ENCODE data around the gene MIA.
"Not testable (repeated sequence)": the region's sequence is repeated elsewhere in the genome, so short reads cannot be mapped to it uniquely, and the experiment has no call there.

MIA gene

DNA sequence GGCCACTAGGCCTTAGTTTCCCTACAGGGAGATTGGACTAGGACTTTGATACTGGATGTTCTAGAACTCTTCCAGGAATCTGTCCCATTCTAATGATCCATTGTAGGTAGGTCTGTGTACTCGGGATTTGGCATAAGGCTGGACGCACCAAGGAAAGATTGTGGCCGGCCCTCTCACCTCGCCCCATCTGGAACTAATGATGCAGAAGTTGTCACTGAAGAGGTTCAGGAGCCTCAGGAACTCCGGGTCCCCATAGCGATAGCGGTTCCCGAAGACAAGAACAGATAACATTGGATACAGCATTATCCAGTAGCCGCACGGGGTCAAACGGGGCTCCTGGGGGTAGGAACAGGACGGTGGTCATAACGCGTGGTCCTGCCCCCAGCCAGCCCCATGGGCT, 34.8 kb downstream of the MIA start:
- no peak overlapping the region for H3K27ac ChIP-seq
- H3K27me3 ChIP-seq (replicated peaks), result no peaks in the 10 kb centered on the region
- no peak for DNase-seq
- H3K36me3 ChIP-seq (replicated peaks), result peaks cover 34% of the 10 kb centered on the region
- TF ChIP-seq, protein P1, sequence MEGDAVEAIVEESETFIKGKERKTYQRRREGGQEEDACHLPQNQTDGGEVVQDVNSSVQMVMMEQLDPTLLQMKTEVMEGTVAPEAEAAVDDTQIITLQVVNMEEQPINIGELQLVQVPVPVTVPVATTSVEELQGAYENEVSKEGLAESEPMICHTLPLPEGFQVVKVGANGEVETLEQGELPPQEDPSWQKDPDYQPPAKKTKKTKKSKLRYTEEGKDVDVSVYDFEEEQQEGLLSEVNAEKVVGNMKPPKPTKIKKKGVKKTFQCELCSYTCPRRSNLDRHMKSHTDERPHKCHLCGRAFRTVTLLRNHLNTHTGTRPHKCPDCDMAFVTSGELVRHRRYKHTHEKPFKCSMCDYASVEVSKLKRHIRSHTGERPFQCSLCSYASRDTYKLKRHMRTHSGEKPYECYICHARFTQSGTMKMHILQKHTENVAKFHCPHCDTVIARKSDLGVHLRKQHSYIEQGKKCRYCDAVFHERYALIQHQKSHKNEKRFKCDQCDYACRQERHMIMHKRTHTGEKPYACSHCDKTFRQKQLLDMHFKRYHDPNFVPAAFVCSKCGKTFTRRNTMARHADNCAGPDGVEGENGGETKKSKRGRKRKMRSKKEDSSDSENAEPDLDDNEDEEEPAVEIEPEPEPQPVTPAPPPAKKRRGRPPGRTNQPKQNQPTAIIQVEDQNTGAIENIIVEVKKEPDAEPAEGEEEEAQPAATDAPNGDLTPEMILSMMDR (IDR thresholded peaks at IDR 0.05; ENCODE audit: low read depth, low read length, missing control alignments), result no peak
- H3K4me3 ChIP-seq (ENCODE audit: low read depth, low read length), result no peak overlapping the region
- in situ Hi-C loops (cut with HindIII; ENCODE audit: low pct_ligation_motif_present, low sequenced_read_pairs), result no loop called here

DNA sequence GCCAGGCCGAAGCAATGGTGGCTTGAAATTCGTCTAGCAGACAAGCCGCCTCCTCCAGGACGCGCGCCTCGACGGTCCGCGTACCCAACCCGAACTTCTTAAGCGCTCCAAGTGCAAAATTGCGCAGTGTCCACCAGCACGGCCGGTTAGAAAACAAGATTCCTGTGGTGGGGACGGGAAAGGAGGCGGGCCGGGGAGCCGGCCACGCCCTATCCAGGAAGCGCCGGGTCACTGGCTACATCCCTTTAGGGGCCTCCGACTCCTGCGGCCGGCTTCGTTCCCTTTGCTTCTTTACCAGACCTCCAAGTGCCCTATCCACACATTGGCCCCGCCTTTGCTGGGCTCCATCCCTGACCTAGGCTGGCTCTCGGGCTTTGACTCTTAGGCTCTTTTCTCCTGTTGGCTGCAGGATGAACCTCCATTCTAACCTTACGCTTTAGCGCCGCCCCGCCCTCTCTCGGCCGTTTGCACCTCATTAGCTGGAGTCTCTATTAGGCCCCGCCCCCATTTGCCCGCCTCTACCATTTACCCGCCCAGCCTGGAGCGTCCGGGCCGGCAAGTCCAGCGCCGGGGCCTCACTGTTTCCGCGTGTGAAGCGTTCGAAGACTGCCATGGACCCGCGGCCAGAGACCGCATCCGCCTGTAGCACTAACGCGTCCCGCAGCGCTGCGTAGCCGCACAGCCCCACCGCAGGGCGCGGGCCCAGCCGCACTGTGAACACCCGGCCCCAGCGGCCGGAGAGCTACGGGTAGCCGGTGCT, 35.5 kb downstream of the MIA start:
- Histone ChIP-seq H3K36me3 (replicated peaks) (peaks cover 29% of the 10 kb centered on the region), H3K4me3 (ENCODE audit: low read depth, low read length) (peak overlapping the region; percentile 54)
- peak; percentile 69 for DNase-seq
- H3K27me3 ChIP-seq (replicated peaks); in situ Hi-C loops (cut with HindIII; ENCODE audit: low pct_ligation_motif_present, low sequenced_read_pairs); H3K27ac ChIP-seq: not testable (repeated sequence)

GRCh38 chr19:40811478-40812341, 36.4 kb downstream of the MIA start:
- TF ChIP-seq, protein P1 (IDR thresholded peaks at IDR 0.05; ENCODE audit: low read depth, low read length, missing control alignments), result peak; percentile 18
- no peak for DNase-seq
- H3K27me3 ChIP-seq (replicated peaks), result no peaks in the 10 kb centered on the region
- H3K27ac ChIP-seq, result no peak overlapping the region
- in situ Hi-C loops (cut with HindIII; ENCODE audit: low pct_ligation_motif_present, low sequenced_read_pairs), result no loop called here
- peaks cover 29% of the 10 kb centered on the region for H3K36me3 ChIP-seq (replicated peaks)
- H3K4me3 ChIP-seq (ENCODE audit: low read depth, low read length), result peak overlapping the region; percentile 24

GRCh38 chr19:40812571-40812970, 37.2 kb downstream of the MIA start:
- DNase-seq; H3K27me3 ChIP-seq (replicated peaks); H3K4me3 ChIP-seq (ENCODE audit: low read depth, low read length); H3K27ac ChIP-seq; in situ Hi-C loops (cut with HindIII; ENCODE audit: low pct_ligation_motif_present, low sequenced_read_pairs): not testable (repeated sequence)
- H3K36me3 ChIP-seq (replicated peaks), result peaks cover 22% of the 10 kb centered on the region

DNA sequence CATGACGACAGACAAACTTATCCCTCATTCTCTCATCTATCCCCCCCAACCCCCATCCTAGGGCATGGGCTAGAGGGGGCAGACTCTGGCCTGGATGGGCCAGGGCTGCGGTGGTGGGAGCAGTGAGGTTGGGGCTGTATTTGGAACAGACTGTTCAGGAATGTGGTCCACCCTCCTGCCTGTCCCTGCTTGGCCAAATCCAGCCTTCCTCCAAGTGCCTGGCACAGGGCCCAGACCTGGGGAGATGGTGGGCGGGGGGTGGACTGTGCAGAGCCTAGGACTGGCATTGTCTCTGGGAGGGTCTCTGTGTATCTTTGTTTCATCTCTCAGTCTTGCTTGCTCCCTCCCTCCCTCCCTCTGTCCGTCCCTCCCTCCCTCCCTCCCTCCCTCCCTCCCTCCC, 37.9 kb downstream of the MIA start:
- in situ Hi-C loops (cut with HindIII; ENCODE audit: low pct_ligation_motif_present, low sequenced_read_pairs), result no loop called here

DNA sequence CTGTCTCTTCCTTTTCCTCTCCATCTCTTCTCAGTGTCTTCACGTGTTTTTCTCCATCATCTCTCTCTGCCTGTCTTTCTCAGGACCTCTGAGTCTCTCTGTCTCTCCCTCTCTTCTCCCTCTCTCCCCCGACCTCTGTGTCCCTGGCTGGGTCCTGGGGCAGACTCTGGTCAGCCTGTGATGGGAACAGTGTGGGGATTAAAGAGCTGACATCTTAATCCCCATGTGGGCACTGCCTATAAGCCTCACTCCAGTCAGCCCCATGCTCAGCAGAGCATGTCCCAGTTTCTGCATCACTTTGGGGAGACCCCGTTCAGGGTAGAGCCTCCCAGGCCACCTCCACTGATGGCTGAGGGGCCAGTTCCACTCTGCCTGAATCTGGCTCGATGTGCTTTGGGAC, 39.9 kb downstream of the MIA start:
- Histone ChIP-seq H3K4me3 (ENCODE audit: low read depth, low read length) (no peak overlapping the region), H3K27ac (no peak overlapping the region), H3K27me3 (replicated peaks) (no peaks in the 10 kb centered on the region), H3K36me3 (replicated peaks) (no peaks in the 10 kb centered on the region)
- TF ChIP-seq, protein P1 (IDR thresholded peaks at IDR 0.05; ENCODE audit: low read depth, low read length, missing control alignments), result no peak
- in situ Hi-C loops (cut with HindIII; ENCODE audit: low pct_ligation_motif_present, low sequenced_read_pairs), result no loop called here
- DNase-seq, result no peak

More for the DNA sequence above, 37.9 kb downstream of the MIA start:
- H3K36me3 ChIP-seq (replicated peaks), result peaks cover 16% of the 10 kb centered on the region
- H3K27ac ChIP-seq, result no peak overlapping the region
- DNase-seq, result no peak
- no peak overlapping the region for H3K4me3 ChIP-seq (ENCODE audit: low read depth, low read length)
- no peaks in the 10 kb centered on the region for H3K27me3 ChIP-seq (replicated peaks)
- TF ChIP-seq, protein P1 (IDR thresholded peaks at IDR 0.05; ENCODE audit: low read depth, low read length, missing control alignments), result no peak

Measured in brain microvascular endothelial cell (primary cell).